HG03108 (cell line): ENCODE results near the gene PLXDC1.

ENCODE experiments used
- ATAC-seq: cut with Tn5 transposase; IDR thresholded peaks from one replicate; pipeline ENCODE4 v1.9.1; 2021; ENCODE audit warnings: moderate library complexity; ENCODE audit not compliant: unreplicated experiment

Gene PLXDC1

DNA sequence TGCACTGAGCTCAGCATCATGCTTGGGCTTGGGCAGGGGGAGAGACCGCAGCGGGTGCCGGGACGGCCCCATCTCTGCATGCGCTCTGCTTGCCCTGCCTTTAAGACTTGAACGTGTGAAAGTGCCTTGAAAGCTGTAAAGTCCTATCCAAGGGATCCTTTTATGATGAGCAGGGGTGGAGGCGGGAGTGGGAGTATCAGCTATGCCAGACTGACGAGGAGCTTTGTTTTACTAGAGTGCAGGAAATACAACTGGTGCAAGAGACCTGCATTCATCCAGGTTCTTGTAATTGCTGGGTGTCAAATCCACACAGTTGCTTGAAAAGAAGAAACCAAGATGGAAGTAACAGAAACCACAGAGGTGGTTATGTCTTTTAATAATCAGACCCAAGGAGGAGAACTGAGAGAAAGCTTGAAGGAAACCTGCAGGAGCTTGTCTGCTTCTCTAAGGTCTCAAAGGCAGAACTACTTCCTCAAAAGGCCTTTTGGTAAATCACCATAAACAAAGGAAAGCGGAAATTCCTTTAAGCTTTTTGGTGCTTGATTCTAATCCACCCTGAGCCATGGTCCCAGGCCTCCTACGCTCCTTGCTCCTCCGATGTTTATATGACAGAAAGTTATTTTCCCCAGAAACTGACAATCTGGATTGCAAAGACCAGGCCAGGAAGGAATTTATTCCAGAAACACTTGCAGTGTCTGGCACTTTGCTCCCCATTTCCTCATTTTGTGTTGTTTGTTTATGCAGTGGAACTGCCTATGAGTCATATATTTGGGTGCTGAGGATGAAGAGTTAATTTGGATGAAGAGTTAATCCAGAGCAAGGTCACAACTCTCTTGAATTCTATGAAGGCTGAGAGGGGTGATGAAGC lies 132.9 kb downstream of the PLXDC1 start:
- ATAC-seq = no peak

DNA sequence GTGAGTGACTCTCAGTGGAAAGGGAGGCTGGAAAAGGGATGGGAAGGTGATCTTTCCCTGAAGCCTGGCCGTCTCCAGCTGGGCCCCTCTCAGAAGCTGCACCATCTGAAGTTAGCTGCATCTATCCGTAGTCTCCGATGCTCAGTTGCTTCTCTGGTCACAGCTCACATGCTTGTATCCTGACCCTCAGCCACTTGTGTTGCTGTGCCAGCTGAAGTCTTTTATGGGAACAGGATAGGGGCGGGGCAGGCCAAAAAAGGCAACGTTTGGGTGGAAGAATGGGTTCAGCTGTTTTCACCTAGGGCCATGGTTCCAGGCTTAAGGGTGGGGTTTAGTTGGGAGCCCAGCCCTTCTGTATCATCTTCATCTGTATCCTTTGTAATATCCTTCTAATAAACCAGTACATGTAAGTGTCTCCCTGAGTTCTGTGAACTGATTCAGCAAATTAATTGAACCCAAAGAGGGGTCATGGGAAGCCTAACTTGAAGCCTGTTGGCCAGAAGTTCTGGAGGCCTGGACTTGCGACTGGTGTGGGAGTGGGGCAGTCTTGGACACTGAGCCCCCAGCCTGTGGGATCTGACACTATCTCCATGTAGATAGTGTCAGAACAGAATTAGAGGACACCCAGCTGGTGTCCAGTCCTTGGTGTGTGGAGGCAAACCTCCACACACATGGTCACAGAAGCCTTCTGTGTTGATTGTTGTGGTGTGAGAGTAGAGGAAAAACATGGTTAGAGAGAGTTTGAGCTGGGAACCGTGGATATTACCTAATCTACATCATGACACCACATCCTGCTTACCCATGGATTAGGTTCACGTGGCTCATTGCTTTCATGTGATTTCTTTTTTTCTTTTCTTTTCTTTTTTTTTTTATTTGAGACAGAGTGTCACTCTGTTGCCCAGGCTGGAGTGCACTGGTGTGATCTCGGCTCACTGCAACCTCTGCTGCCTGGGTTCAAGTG lies 135.0 kb downstream of the PLXDC1 start:
- no peak for ATAC-seq

- ATAC-seq = no peak
Measured at GRCh38 chr17:39015546-39015935, 135.9 kb downstream of the PLXDC1 start.

- ATAC-seq = no peak
Measured at GRCh38 chr17:39014795-39015545, 136.5 kb downstream of the PLXDC1 start.

DNA sequence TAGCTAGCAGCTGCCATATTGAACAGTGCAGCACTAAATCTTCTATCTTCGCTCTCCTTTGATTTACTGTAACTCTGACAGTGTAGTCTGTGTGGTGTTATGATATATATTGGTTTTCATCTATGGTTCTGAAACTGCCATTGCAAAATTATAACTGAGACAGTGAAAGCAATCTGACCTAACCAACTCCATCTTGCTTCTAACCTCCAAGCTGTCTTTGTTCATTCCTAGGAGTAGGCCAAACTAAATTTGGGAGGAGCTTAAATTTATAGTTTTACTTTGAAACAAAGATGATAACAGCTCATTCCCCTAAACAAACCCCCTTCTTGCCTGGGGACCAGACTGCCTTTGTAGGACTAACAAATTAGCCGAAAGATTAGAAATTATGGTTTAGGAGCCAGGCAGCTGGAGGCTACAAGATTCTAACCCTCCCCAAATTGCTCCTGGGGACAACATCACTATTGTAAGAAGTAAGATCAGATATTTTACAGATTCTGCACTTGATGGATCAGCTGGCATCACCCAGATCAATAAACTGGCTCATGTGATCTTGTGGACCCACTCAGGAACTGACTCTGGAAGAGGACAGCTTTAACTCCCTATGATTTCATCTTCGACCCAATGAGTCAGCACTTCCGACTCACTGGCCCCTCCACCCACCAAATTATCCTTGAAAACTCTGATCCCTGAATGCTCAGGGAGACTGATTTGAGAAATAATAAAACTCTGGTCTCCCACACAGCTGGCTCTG lies 137.2 kb downstream of the PLXDC1 start:
- ATAC-seq = no peak
